WERI-Rb-1 (cell line): ENCODE data around the gene SPON1.

Experiments used
- DNase-seq: peaks from one replicate; pipeline ENCODE4 v3.0.0-alpha.2; 2020
- H3K27ac ChIP-seq: fragments of 250-450 bp; sonication (Bioruptor Pico); 2 replicates; pipeline ENCODE4 v1.5.1; 2020; ENCODE audit warnings: mild to moderate bottlenecking, moderate library complexity
- H3K27me3 ChIP-seq: fragments of 250-450 bp; sonication (Bioruptor Pico); 2 replicates; pipeline ENCODE4 v1.5.1; 2021; ENCODE audit warnings: mild to moderate bottlenecking, low read depth, moderate library complexity; ENCODE audit not compliant: insufficient read depth, severe bottlenecking
- H3K36me3 ChIP-seq: fragments of 250-450 bp; sonication (Bioruptor Pico); 2 replicates; pipeline ENCODE4 v1.5.1; 2020; ENCODE audit warnings: mild to moderate bottlenecking, moderate library complexity
- H3K4me3 ChIP-seq: 2 replicates; pipeline ENCODE4 v1.5.1; 2011; ENCODE audit warnings: low read depth, mild to moderate bottlenecking, control low read depth, low read length
- H3K9me3 ChIP-seq: fragments of 250-450 bp; sonication (Bioruptor Pico); 2 replicates; pipeline ENCODE4 v1.5.1; 2021; ENCODE audit warnings: mild to moderate bottlenecking, moderate library complexity; ENCODE audit not compliant: severe bottlenecking
- CTCF ChIP-seq: IDR thresholded peaks from 2 replicates; pipeline ENCODE4 v1.5.1; 2011; ENCODE audit warnings: low read depth, mild to moderate bottlenecking, control low read depth, inconsistent platforms, low read length

SPON1 gene

GRCh38 chr11:14041040-14041439, 78.5 kb downstream of the SPON1 start:
- no peaks in the 10 kb centered on the region for H3K36me3 ChIP-seq
- H3K27ac ChIP-seq = no peak overlapping the region
- H3K4me3 ChIP-seq = no peak overlapping the region
- peak; percentile 61 for TF ChIP-seq CTCF
- no peak for DNase-seq
- H3K9me3 ChIP-seq = no peaks in the 10 kb centered on the region
- no peaks in the 10 kb centered on the region for H3K27me3 ChIP-seq

- Histone ChIP-seq H3K36me3 (no peaks in the 10 kb centered on the region), H3K27ac (no peak overlapping the region), H3K9me3 (no peaks in the 10 kb centered on the region), H3K27me3 (no peaks in the 10 kb centered on the region), H3K4me3 (no peak overlapping the region)
- TF ChIP-seq CTCF = no peak
- no peak for DNase-seq
Measured at GRCh38 chr11:14041565-14041964, 79.0 kb downstream of the SPON1 start.

GRCh38 chr11:14042686-14043465, 80.4 kb downstream of the SPON1 start:
- no peaks in the 10 kb centered on the region for H3K9me3 ChIP-seq
- H3K36me3 ChIP-seq = no peaks in the 10 kb centered on the region
- no peak overlapping the region for H3K27ac ChIP-seq
- no peaks in the 10 kb centered on the region for H3K27me3 ChIP-seq
- no peak overlapping the region for H3K4me3 ChIP-seq
- DNase-seq = no peak
- TF ChIP-seq CTCF = no peak

- no peak for DNase-seq
- Histone ChIP-seq H3K27ac (no peak overlapping the region), H3K36me3 (no peaks in the 10 kb centered on the region), H3K4me3 (no peak overlapping the region), H3K27me3 (no peaks in the 10 kb centered on the region), H3K9me3 (no peaks in the 10 kb centered on the region)
- TF ChIP-seq CTCF = no peak
Measured at GRCh38 chr11:14044916-14045315, 82.4 kb downstream of the SPON1 start.

DNA sequence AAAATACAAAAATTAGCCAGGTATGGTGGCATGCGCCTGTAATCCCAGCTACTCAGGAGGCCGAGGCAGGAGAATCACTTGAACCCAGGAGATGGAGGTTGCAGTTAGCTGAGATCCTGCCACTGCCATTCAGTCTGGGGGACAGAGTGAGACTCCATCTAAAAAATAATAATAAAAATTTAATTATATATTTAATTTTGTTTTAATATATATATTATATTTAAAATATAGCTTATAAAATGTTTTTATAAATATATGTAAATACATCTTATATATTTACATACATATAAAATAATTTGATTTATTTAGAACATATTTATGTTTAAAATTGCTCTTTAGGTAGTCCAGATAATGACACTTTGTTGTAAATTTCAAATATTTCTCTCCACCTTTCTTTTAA, 82.9 kb downstream of the SPON1 start:
- Histone ChIP-seq H3K36me3 (no peaks in the 10 kb centered on the region), H3K27me3 (no peaks in the 10 kb centered on the region), H3K27ac (no peak overlapping the region), H3K9me3 (no peaks in the 10 kb centered on the region), H3K4me3 (no peak overlapping the region)
- TF ChIP-seq CTCF = no peak
- no peak for DNase-seq

DNA sequence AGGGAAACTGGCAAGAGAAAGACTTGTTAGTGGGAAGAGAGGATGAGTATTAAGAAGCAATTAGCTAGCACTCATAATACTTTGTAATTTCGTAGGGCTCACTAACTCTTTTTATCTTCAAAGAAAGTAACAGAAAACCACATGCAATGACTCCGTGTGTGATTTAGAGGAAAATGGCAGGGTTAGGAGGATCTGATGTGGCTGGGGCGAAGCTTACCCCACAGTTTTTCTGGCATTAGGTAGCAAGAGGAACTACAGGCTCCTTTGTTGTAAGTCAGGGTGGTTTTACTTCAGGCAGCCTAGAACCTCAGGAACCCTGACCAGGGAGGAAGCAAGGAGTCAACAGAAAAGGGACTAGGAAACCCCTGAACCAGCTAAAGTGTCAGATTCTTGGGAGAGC, 89.7 kb downstream of the SPON1 start:
- Histone ChIP-seq H3K27me3 (no peaks in the 10 kb centered on the region), H3K9me3 (no peaks in the 10 kb centered on the region), H3K27ac (no peak overlapping the region), H3K4me3 (no peak overlapping the region), H3K36me3 (no peaks in the 10 kb centered on the region)
- DNase-seq = no peak
- no peak for TF ChIP-seq CTCF
